Caco-2 (cell line): ENCODE measurements around the gene TESK2. TPM values are rescaled to one million over a fixed set of nuclear protein-coding genes. Genes with fewer than 3 reads are reported as not detected.

Experiments used
- BruUV-seq: library from RNA; stranded (reverse); fragments of 400-500 nt; replicated peaks from 2 replicates; lab custom pipeline; 2021; lab: Mats Ljungman, UMichigan
- CTCF ChIA-PET: fragments of 300-600 bp; sonication (Branson Sonifier 250); formaldehyde crosslinking; loops from one replicate; lab custom pipeline; 2022; ENCODE audit warnings: antibody characterized with exemption; lab: Charles Lee
- POLR2A ChIA-PET: fragments of 300-600 bp; sonication (Branson Sonifier 250); formaldehyde crosslinking; loops from one replicate; lab custom pipeline; 2022; ENCODE audit warnings: antibody characterized with exemption; lab: Charles Lee
- DNase-seq, 2 experiments: peaks; one replicate each; pipeline versions ENCODE4 v3.0.0 to v3.0.0-alpha.2; 2020 to 2022
- H3K27me3 ChIP-seq: replicated peaks from 2 replicates; pipeline ENCODE4 v1.6.0; 2011; ENCODE audit warnings: low read length; ENCODE audit not compliant: control insufficient read depth, insufficient read depth
- H3K36me3 ChIP-seq: 2 replicates; pipeline ENCODE4 v1.5.1; 2011; ENCODE audit warnings: low read length; ENCODE audit not compliant: control insufficient read depth, insufficient read depth
- H3K4me1 ChIP-seq: fragments of 250-450 bp; sonication (Bioruptor Pico); 2 replicates; pipeline ENCODE4 v1.5.1; 2020; ENCODE audit warnings: mild to moderate bottlenecking
- H3K4me3 ChIP-seq: 2 replicates; pipeline ENCODE4 v1.5.1; 2011; ENCODE audit warnings: low read depth, mild to moderate bottlenecking, control low read depth, low read length
- H3K9me3 ChIP-seq: fragments of 250-450 bp; sonication (Bioruptor Pico); 2 replicates; pipeline ENCODE4 v1.5.1; 2020; ENCODE audit warnings: mild to moderate bottlenecking, moderate library complexity
- H3K27ac Mint-ChIP-seq: one replicate; pipeline ENCODE4 v1.8.0; 2022; ENCODE audit warnings: mixed read lengths; ENCODE audit not compliant: unreplicated experiment
- H3K27me3 Mint-ChIP-seq: one replicate; pipeline ENCODE4 v1.8.0; 2022; ENCODE audit warnings: mixed read lengths; ENCODE audit not compliant: insufficient read depth, unreplicated experiment
- H3K36me3 Mint-ChIP-seq: one replicate; pipeline ENCODE4 v1.8.0; 2022; ENCODE audit warnings: mild to moderate bottlenecking, mixed read lengths; ENCODE audit not compliant: insufficient read depth, unreplicated experiment
- H3K4me1 Mint-ChIP-seq: one replicate; pipeline ENCODE4 v1.8.0; 2022; ENCODE audit warnings: low read depth, mixed read lengths; ENCODE audit not compliant: unreplicated experiment
- H3K4me3 Mint-ChIP-seq: one replicate; pipeline ENCODE4 v1.8.0; 2022; ENCODE audit warnings: mild to moderate bottlenecking, moderate library complexity, mixed read lengths; ENCODE audit not compliant: unreplicated experiment
- H3K9me3 Mint-ChIP-seq: one replicate; pipeline ENCODE4 v1.8.0; 2022; ENCODE audit warnings: mixed read lengths; ENCODE audit not compliant: unreplicated experiment
- CTCF ChIP-seq, 2 experiments: fragments of 200-600 bp in 1 of 2; IDR thresholded peaks; 1 replicate in 1 of 2; 2 replicates in 1 of 2; pipeline versions ENCODE4 v1.5.1 to v1.8.0; 2011 to 2022; ENCODE audit warnings: antibody characterized with exemption in 1 of 2, control low read depth in 1 of 2, inconsistent platforms in 1 of 2, low read depth in 1 of 2, low read length in 1 of 2, mild to moderate bottlenecking in 1 of 2, moderate library complexity in 1 of 2; ENCODE audit not compliant: insufficient read depth in 1 of 2, severe bottlenecking in 1 of 2, unreplicated experiment in 1 of 2
- intact Hi-C: fragments of 100-400 bp; cut with micrococcal nuclease; formaldehyde crosslinking; loops from one replicate; pipeline ENCODE4 v1.10.0; 2022; ENCODE audit not compliant: unreplicated experiment
- total RNA-seq: library from RNA; stranded (reverse); gene quantifications from 2 replicates; pipeline ENCODE4 v1.2.3, GENCODE V29; 2022

Gene TESK2
- total RNA-seq, 1 experiment from 2014 or later = 14.7 TPM

- Histone ChIP-seq H3K4me1 (no peaks in the 10 kb centered on the region), H3K27me3 (no peaks in the 10 kb centered on the region), H3K36me3 (no peaks in the 10 kb centered on the region), H3K9me3 (no peaks in the 10 kb centered on the region), H3K4me3 (no peak overlapping the region)
- intact Hi-C loops = no loop called here
- Mint-ChIP-seq H3K36me3 (peaks cover 5% of the 10 kb centered on the region), H3K9me3 (no peaks in the 10 kb centered on the region), H3K4me1 (no peaks in the 10 kb centered on the region), H3K27ac (no peak overlapping the region), H3K4me3 (no peak overlapping the region), H3K27me3 (no peaks in the 10 kb centered on the region)
- ChIA-PET POLR2A (no interaction called here), CTCF (no interaction called here)
- no peak for DNase-seq
- no TSS peak for BruUV-seq
- TF ChIP-seq CTCF (IDR thresholded peaks at IDR 0.05; ENCODE audit: insufficient read depth in 1 of 2, low read depth in 1 of 2, low read length in 1 of 2, severe bottlenecking in 1 of 2, unreplicated experiment in 1 of 2) = no peak
These were observed 25.7 kb downstream of the TESK2 start for GRCh38 chr1:45465277-45465676.

- no peak for TF ChIP-seq CTCF (IDR thresholded peaks at IDR 0.05; ENCODE audit: insufficient read depth in 1 of 2, low read depth in 1 of 2, low read length in 1 of 2, severe bottlenecking in 1 of 2, unreplicated experiment in 1 of 2)
- DNase-seq = no peak
- no peaks in the 10 kb centered on the region for H3K4me1 ChIP-seq
- no peak overlapping the region for H3K4me3 ChIP-seq
- Mint-ChIP-seq H3K27me3 (no peaks in the 10 kb centered on the region), H3K4me1 (peaks cover 13% of the 10 kb centered on the region), H3K36me3 (peaks cover 5% of the 10 kb centered on the region), H3K27ac (no peak overlapping the region), H3K9me3 (no peaks in the 10 kb centered on the region), H3K4me3 (no peak overlapping the region)
- ChIA-PET CTCF (no interaction called here), POLR2A (no interaction called here)
- H3K27me3 ChIP-seq = no peaks in the 10 kb centered on the region
- no TSS peak for BruUV-seq
- no peaks in the 10 kb centered on the region for H3K9me3 ChIP-seq
- H3K36me3 ChIP-seq = no peaks in the 10 kb centered on the region
- intact Hi-C loops = no loop called here
These were observed 32.1 kb downstream of the TESK2 start for GRCh38 chr1:45458894-45459293.

DNA sequence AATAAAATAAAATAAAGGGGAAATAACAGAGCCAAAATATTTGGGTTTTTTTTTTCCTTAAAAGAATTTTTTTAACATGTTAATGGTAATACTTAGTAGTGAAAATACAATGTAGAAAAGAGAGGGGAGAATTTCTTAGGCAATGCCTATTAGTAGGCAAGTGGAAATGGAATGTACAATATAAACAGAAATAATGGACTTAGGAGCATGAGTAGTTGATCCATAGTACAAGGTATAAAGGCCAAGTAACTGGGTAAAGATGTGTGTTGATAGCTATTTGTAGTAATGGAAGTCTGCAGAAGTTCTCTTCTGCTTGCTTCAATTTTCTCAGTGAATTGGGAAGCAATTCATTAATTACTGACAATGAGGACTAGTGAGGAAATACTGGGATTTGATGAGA, 34.4 kb downstream of the TESK2 start:
- no peak overlapping the region for H3K27ac Mint-ChIP-seq
- peaks cover 5% of the 10 kb centered on the region for H3K36me3 Mint-ChIP-seq
- no TSS peak for BruUV-seq
- Histone ChIP-seq H3K27me3 (no peaks in the 10 kb centered on the region), H3K36me3 (no peaks in the 10 kb centered on the region), H3K4me1 (no peaks in the 10 kb centered on the region), H3K9me3 (no peaks in the 10 kb centered on the region), H3K4me3 (no peak overlapping the region)
- no peak for DNase-seq
- CTCF ChIA-PET = no interaction called here
- no peaks in the 10 kb centered on the region for H3K9me3 Mint-ChIP-seq
- no peaks in the 10 kb centered on the region for H3K27me3 Mint-ChIP-seq
- TF ChIP-seq CTCF (IDR thresholded peaks at IDR 0.05; ENCODE audit: insufficient read depth in 1 of 2, low read depth in 1 of 2, low read length in 1 of 2, severe bottlenecking in 1 of 2, unreplicated experiment in 1 of 2) = no peak
- H3K4me3 Mint-ChIP-seq = no peak overlapping the region
- intact Hi-C loops = no loop called here
- POLR2A ChIA-PET = no interaction called here
- peaks cover 13% of the 10 kb centered on the region for H3K4me1 Mint-ChIP-seq
